ENCODE results near the gene ILK. TPM values are rescaled to one million over a fixed set of nuclear protein-coding genes. Genes with fewer than 3 reads are reported as not detected.

ILK gene
- total and polyA plus RNA-seq, 2 experiments from 2014 or later: 114 to 126 TPM

- no peaks in the 10 kb centered on the region for H4K20me1 ChIP-seq (ENCODE audit: insufficient read depth, poor library complexity, severe bottlenecking)
- 93% methylated on average over 2 of the region's 2 CpGs for WGBS (ENCODE audit: low lambda C conversion rate, missing lambda C conversion rate)
- H3K79me2 ChIP-seq: peaks cover 50% of the 10 kb centered on the region
Measured at GRCh38 chr11:6599881-6600390, 3.6 kb upstream of the ILK start.

GRCh38 chr11:6601041-6601461 is 2.5 kb upstream of the ILK start:
- Histone ChIP-seq H3K79me2 (peaks cover 61% of the 10 kb centered on the region), H4K20me1 (ENCODE audit: insufficient read depth, poor library complexity, severe bottlenecking) (no peaks in the 10 kb centered on the region)

More at GRCh38 chr11:6599881-6600390, 3.6 kb upstream of the ILK start:
- Histone ChIP-seq H3K27ac (no peak overlapping the region), H2AFZ (no peak overlapping the region), H3K4me2 (no peak overlapping the region), H3K4me3 (no peak overlapping the region), H3K27me3 (no peaks in the 10 kb centered on the region), H3K4me1 (ENCODE audit: insufficient read depth) (peaks cover 17% of the 10 kb centered on the region), H3K36me3 (replicated peaks; ENCODE audit: insufficient read depth, low read depth) (no peaks in the 10 kb centered on the region), H3K9me2 (replicated peaks; ENCODE audit: insufficient read depth) (no peaks in the 10 kb centered on the region), H3K9me3 (ENCODE audit: low read depth) (no peaks in the 10 kb centered on the region)
- no peak for DNase-seq (ENCODE audit: low spot score)
- TF ChIP-seq EZH2phosphoT487 (IDR thresholded peaks at IDR 0.05; ENCODE audit: low read depth, severe bottlenecking, unreplicated experiment) (no peak), EZH2 (IDR thresholded peaks at IDR 0.05; ENCODE audit: borderline replicate concordance) (no peak), CTCF (IDR thresholded peaks at IDR 0.05; ENCODE audit: poor library complexity) (no peak)

GRCh38 chr11:6602096-6602940 is 1.3 kb upstream of the ILK start:
- Histone ChIP-seq H3K27me3 (no peaks in the 10 kb centered on the region), H3K4me3 (peak overlapping the region; percentile 80), H3K4me2 (peak overlapping the region; percentile 96), H3K4me1 (ENCODE audit: insufficient read depth) (peaks cover 37% of the 10 kb centered on the region), H3K36me3 (replicated peaks; ENCODE audit: insufficient read depth, low read depth) (no peaks in the 10 kb centered on the region), H3K79me2 (peaks cover 68% of the 10 kb centered on the region), H2AFZ (no peak overlapping the region), H3K9me2 (replicated peaks; ENCODE audit: insufficient read depth) (no peaks in the 10 kb centered on the region), H4K20me1 (ENCODE audit: insufficient read depth, poor library complexity, severe bottlenecking) (no peaks in the 10 kb centered on the region), H3K9me3 (ENCODE audit: low read depth) (no peaks in the 10 kb centered on the region), H3K27ac (peak overlapping the region; percentile 98)
- DNase-seq (ENCODE audit: low spot score): no peak
- 66% methylated on average over 7 of the region's 7 CpGs for WGBS (ENCODE audit: low lambda C conversion rate, missing lambda C conversion rate)
- TF ChIP-seq EZH2phosphoT487 (IDR thresholded peaks at IDR 0.05; ENCODE audit: low read depth, severe bottlenecking, unreplicated experiment): no peak
- TF ChIP-seq CTCF (IDR thresholded peaks at IDR 0.05; ENCODE audit: poor library complexity): no peak
- TF ChIP-seq EZH2 (IDR thresholded peaks at IDR 0.05; ENCODE audit: borderline replicate concordance): no peak

More at GRCh38 chr11:6601041-6601461, 2.5 kb upstream of the ILK start:
- no peak for TF ChIP-seq EZH2 (IDR thresholded peaks at IDR 0.05; ENCODE audit: borderline replicate concordance)
- TF ChIP-seq CTCF (IDR thresholded peaks at IDR 0.05; ENCODE audit: poor library complexity): no peak
- TF ChIP-seq EZH2phosphoT487 (IDR thresholded peaks at IDR 0.05; ENCODE audit: low read depth, severe bottlenecking, unreplicated experiment): no peak
- H3K27ac ChIP-seq: no peak overlapping the region
- DNase-seq (ENCODE audit: low spot score): no peak
- H3K4me2 ChIP-seq: no peak overlapping the region
- H3K4me1 ChIP-seq (ENCODE audit: insufficient read depth): peaks cover 28% of the 10 kb centered on the region
- 97% methylated on average over 13 of the region's 13 CpGs for WGBS (ENCODE audit: low lambda C conversion rate, missing lambda C conversion rate)
- H3K9me2 ChIP-seq (replicated peaks; ENCODE audit: insufficient read depth): no peaks in the 10 kb centered on the region
- no peak overlapping the region for H2AFZ ChIP-seq
- no peaks in the 10 kb centered on the region for H3K9me3 ChIP-seq (ENCODE audit: low read depth)
- no peaks in the 10 kb centered on the region for H3K27me3 ChIP-seq
- no peaks in the 10 kb centered on the region for H3K36me3 ChIP-seq (replicated peaks; ENCODE audit: insufficient read depth, low read depth)
- no peak overlapping the region for H3K4me3 ChIP-seq
